B cell (primary cell): ENCODE data around the gene SMARCD3.

ENCODE experiments used
- CTCF ChIP-seq: fragments of 200-600 bp; IDR thresholded peaks from one replicate; pipeline ENCODE4 v1.8.0; 2022; ENCODE audit warnings: antibody characterized with exemption, mild to moderate bottlenecking
- EZH2 ChIP-seq: IDR thresholded peaks from 2 replicates; pipeline ENCODE4 v1.6.1; 2012; ENCODE audit warnings: borderline replicate concordance, low read depth, mild to moderate bottlenecking, moderate library complexity, low read length; ENCODE audit not compliant: insufficient read depth, poor library complexity, severe bottlenecking

GRCh38 chr7:151274936-151275812, 26.7 kb upstream of the SMARCD3 start:
- no peak for TF ChIP-seq CTCF
- no peak for TF ChIP-seq EZH2
